Stimulated activated CD4-positive, alpha-beta T cell treated with anti-CD3 and anti-CD28 coated beads, TNF-alpha, amount 100 ng/mL, for 24 hours (primary cell): ENCODE results near the gene REPIN1.
A peak's percentile ranks its signal among the peaks of the same experiment; 100 is the strongest.
"Not testable (repeated sequence)": the region's sequence is repeated elsewhere in the genome, so short reads cannot be mapped to it uniquely, and the experiment has no call there.

Experiments used
- DNase-seq, 3 experiments: peaks; one replicate each; pipeline ENCODE4 v3.0.0-alpha.2; 2020; ENCODE audit warnings: low read depth in 3 of 3

The REPIN1 gene

GRCh38 chr7:150376560-150376959 lies 7.9 kb downstream of the REPIN1 start:
- DNase-seq = no peak

GRCh38 chr7:150377196-150377595 lies 8.6 kb downstream of the REPIN1 start:
- no peak for DNase-seq

- DNase-seq = no peak
Measured at GRCh38 chr7:150377635-150378034, 9.0 kb downstream of the REPIN1 start.

DNA sequence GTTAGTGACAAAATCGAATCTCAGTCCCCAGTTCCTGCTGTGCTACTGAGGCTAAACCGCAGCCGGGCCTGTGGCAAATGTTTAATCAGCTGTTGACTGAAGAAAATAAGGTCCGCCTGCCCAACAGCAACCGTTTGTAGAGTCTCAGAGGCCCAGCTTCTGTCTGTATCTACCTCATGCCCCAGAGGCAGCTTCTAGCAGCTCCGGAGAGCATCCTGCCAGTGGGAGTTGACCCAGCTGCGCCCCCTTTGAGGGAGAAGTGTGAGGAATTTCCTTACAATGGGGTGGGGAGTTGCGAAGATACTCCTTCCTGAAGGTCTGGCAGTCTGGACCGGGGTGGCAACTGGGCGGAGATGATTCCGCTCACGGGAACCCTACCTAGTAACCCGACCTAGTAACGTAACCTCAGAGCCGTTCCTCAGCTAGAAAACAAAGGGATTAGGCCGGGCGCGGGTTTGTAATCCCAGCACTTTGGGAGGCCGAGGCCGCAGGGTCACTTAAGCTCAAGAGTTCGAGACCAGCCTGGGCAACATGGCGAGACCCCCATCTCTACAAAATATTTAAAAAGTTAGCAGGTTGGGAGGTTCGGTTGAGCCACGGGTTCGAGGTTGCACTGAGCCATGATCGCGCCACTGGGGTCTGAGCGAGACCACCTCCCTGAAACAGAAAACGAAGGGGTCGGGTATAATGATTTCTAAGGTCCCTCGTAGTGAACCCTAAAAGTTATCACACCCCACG lies 9.7 kb downstream of the REPIN1 start:
- DNase-seq = peak in 1 of 3 experiments; percentile 27

DNA sequence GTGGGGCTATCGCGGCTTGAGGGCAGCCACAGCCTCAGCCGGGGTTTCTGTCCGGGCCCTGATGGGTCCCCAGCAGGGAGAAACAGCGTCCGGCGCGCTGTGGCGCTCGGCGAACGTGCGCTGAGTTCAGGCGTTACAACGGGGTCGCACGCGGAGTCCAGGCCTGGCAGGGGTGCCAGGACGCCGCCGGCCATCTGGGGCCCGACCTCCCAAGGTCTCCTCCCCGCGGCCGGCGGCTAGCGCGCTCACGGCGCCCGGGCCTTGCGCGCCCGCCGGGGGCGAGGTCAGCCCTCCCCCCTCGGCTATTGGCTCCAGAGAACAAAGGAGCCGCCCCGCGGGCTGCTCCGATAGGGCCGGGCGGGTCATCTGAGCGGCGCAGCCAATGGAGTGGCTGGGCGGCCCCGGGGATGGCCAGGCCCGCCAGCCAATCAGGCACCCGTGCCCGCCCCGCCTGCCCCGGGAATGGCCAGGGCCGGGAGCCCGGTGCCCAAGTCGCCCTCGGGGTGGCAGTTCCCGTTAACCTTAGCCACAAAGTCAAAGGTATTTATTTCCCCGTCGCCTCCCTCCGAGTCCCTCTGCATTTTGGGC lies 10.3 kb downstream of the REPIN1 start, which contains the start of gene ZNF775:
Gene ZNF775, plus strand, starts transcription at position 478 of the 588 bp plus-strand sequence. CDS start 9,141 bp downstream, outside the sequence.
- DNase-seq = peak; percentile 80 to 90 (median 87)

DNA sequence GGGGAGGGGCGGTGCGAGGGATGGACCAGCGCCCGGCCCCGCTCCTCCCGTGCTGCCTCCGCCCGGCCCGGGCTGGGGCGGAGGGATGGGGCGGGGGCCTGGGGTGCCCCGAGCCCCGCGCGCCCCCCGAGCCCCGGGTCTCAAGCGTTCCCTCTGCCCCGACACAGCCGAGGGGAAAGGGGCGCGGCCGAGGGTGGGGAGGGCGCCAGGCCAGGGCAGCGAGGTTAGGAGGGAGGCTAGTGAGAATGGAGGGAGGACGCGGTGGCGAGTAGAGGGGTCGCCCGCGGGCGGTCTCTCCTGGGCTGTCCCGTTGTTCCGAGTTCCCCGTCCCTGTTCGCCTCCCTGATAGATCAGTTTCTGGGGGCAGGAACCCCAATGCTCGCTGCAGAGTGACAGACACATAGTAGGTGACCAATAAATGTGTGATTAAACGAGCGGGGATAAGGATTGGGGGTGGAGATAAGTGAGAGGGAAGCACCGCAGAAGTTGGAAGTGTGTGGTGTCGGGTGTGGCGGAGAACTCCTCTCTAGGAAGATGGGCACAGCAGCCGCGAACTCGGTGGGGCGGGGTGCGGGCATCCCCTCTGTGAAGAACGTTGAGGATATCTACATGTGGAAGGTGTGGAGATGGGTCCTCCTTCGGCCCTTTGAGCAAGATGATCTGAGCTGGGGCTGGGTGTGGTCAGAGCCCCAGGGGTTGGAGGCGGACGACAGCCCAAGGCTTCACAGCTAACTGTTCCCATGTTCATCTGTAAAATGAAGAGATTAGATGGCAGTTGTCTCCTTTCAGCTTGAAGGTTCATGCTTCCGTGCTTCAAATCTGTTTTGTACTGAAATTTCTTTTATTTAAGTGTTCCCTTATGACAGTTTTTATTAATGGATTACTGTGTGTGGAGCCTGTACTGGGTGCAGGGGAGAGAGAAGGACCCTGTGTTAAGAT lies 11.1 kb downstream of the REPIN1 start:
- DNase-seq = no peak

DNA sequence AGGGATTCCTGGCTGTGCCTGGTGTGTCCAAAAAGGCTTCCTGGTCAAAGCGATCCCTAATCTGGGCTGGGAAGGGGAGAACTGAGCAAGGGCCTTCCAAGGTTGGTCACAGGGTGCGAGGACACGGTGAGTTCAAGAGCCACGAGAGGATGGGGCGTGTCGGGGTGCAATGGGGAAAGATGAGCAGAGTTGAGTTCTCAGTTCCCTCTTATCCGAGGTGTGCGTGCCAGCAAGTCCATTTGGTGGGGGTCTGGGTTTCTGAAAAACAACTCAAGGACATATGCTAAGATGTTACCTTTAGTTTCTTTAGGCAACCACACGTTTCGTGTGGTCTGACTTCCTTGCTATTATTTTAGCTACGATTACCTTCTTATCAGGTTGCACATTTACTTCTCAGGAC lies 11.8 kb downstream of the REPIN1 start:
- no peak for DNase-seq

- DNase-seq = no peak
Measured at GRCh38 chr7:150381096-150381495, 12.5 kb downstream of the REPIN1 start.

DNA sequence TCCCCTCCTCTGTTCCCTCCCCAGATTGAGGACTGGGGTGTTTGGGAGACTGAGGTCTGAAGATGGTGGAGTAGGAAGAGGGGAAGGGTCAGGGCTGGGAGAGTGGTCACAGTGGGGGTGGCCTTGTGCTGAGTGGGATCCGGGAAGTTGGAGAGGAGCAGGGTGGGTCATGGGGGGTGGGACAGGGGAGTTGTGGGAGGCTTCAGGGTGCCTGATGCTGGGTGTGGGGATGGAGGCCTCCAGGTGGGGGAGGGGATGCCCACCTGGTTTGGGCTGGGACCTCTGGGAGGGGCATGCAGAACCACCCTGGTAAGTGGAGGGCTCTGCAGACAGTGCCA lies 13.1 kb downstream of the REPIN1 start:
- no peak for DNase-seq

DNA sequence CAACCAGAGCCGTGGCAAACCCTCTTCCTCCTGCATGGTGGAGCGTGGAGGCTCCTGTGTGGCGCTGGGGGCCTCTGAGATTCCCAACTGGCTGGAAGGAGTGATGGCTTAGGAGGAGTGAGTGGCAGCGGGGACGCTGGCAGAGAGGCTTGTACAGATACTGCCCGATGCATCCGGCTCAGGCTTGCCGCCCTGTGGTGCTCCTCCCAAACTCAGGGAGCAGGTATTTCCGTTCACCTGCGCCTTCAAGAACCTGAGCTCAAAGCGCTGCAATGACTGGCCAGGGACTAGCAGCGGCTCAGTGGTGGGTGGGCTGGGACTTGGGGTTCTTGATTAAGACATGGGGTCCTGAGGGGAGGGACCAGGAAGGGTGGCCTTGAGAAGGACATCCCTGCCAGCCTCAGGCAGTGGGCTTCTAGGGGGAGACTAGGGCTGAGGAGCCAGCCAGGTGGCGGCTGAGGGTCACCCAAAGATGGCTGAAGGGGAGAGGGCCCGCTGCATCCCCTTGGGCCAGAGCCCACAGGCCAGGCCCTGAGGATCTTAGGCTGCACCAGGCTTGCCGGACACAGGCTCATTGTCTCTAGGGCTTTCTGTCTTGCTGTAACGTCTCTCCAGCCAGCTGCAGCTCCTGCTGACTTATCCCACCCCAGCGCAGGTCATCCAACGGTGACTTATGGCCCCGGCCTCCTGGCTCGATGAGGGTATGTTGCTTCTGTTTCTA lies 13.7 kb downstream of the REPIN1 start:
- DNase-seq = no peak

- no peak for DNase-seq
Measured at GRCh38 chr7:150382844-150383225, 14.2 kb downstream of the REPIN1 start.

- DNase-seq = no peak
Measured at GRCh38 chr7:150383710-150384397, 15.2 kb downstream of the REPIN1 start.

DNA sequence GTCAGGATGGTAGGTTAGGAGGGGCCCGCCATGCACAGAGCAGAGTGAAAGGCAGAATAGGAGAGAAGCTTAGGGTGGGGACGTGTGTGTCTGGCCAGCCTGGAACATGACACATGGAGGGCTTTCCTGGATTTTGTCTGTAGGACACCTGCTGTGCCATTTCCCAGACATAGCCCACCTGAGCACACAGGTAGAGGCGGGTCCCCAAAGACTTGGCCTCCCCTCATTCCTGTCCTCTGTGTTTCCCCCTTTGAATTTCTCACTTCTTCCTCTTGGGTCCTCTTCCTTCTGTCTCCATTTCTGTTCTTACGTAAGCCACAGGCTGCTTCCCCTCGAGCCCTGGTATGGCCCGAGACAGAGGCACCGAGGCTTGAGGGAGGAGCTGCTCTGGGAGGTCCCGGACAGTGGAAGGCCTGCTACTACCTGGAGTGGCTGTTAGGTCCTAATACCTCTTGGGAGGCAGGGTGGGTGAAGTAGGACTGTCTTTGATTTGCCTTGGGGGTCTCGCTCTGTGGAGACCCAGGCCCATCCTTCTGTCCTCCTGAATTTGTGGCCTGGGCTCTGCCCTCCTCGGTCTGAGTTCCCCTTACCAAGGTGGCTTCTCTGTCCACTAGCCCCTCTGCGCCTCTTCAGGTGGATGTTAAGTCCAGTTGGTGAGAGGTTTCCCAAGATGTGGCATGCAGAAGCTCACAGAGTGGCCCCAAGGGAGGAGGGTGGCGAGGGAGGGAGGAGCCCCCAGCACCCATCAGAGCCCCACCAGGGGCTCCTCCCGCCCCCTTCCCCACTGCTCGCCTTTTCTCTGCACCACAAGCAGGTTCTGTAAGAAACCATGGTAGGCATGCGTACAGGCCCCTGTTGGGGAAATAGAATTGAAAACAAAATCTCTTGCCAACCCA lies 16.0 kb downstream of the REPIN1 start:
- no peak for DNase-seq

GRCh38 chr7:150385302-150385723 lies 16.7 kb downstream of the REPIN1 start:
- DNase-seq = no peak

- DNase-seq = not testable (repeated sequence)
Measured at GRCh38 chr7:150385884-150386283, 17.3 kb downstream of the REPIN1 start.

DNA sequence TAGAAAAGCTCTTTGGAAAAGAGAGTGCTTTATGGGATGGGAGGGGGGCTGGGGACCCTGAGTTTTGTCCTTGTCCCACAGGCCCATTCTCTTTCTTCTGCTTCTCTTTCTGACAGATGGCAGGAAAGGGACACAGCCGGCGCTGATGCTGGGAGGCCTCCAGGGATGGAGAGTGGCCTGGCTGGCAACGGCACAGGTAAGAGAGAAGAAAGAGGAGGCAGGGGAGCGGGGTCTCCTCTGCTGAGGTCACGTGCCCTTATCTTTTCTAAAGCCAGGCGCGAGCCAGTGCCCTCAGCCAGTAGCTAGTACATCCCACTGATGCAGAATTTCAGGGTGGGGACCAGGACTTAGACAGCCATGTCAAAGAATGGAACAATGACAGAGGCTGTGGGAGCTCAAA lies 19.7 kb downstream of the REPIN1 start:
- DNase-seq = no peak

GRCh38 chr7:150388709-150389531 lies 20.3 kb downstream of the REPIN1 start:
- DNase-seq = no peak

DNA sequence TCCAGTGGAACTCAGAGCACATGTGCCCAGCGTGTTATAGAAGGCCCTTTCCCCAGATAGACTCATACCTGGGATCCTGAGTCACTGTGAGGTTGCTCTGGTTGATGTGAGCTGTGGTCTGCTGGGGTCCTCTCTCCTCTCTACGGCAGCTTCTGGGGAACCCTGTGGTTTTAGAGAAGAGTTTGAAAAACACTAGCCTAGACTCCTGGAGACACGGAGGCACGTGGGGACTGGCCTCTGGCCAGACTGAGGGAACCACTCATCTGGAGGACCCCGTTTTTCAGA lies 20.9 kb downstream of the REPIN1 start:
- no peak for DNase-seq

- no peak for DNase-seq
Measured at GRCh38 chr7:150390205-150390604, 21.6 kb downstream of the REPIN1 start.

DNA sequence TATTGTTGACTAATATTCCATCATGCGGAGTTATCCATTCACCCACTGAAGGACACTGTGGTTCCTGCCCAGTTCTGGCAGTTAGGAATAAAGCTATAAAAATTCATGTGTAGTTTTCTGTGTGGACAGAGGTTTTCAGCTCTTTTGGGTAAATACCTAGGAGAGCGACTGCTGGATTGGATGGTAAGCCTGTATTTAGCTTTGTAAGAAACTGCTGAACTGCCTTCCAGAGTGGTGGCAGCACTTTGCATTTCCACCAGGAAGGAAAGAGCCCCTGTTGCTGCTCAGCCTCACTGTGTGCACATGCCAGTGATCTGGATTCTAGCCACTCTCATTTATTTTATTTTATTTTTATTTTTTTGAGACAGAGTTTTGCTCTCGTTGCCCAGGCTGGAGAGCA lies 24.7 kb downstream of the REPIN1 start:
- no peak for DNase-seq
